22Rv1 (cell line): ENCODE data around the gene TIPIN.
"Not testable (repeated sequence)": the region's sequence is repeated elsewhere in the genome, so short reads cannot be mapped to it uniquely, and the experiment has no call there.

Experiments used
- H3K27ac ChIP-seq: fragments of 450-650 bp; 2 replicates; pipeline ENCODE4 v1.5.1; 2017
- ZFX ChIP-seq: fragments of 450-650 bp; IDR thresholded peaks from 2 replicates; pipeline ENCODE4 v1.6.1; 2017; ENCODE audit warnings: antibody characterized with exemption, borderline replicate concordance
- TF ChIP-seq, protein P1 (sequence below): fragments of 450-650 bp; IDR thresholded peaks from 2 replicates; pipeline ENCODE4 v1.5.1; 2017; ENCODE audit warnings: mild to moderate bottlenecking

TIPIN gene

DNA sequence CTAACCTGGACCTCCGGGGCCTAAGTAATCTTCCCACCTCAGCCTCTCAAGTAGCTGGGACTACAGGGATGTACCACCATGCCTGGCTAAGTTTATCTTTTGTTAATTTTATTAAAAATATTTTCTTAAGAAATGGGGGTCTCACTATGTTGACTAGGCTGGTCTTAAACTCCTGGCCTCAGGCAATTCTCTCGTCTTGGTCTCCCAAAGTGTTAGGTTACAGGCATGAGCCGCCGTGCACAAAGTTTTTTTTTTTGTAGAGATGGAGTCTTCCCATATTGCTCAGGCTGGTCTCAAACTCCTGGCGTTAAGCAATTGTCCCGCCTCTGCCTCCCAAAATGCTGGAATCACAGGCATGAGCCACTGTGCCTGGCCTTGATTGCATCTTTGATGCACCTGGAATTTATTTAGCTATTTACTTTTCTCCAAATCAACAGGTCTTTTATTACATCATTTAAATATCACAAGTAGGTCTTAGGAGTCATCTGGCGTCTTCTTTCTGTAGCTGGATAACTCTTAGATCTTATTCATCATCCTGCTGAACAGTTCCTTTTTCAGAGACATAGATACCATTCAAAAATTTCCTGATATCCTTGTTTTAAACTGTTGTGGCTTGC, 22.4 kb upstream of the TIPIN start:
- no peak overlapping the region for H3K27ac ChIP-seq
- TF ChIP-seq, protein P1, sequence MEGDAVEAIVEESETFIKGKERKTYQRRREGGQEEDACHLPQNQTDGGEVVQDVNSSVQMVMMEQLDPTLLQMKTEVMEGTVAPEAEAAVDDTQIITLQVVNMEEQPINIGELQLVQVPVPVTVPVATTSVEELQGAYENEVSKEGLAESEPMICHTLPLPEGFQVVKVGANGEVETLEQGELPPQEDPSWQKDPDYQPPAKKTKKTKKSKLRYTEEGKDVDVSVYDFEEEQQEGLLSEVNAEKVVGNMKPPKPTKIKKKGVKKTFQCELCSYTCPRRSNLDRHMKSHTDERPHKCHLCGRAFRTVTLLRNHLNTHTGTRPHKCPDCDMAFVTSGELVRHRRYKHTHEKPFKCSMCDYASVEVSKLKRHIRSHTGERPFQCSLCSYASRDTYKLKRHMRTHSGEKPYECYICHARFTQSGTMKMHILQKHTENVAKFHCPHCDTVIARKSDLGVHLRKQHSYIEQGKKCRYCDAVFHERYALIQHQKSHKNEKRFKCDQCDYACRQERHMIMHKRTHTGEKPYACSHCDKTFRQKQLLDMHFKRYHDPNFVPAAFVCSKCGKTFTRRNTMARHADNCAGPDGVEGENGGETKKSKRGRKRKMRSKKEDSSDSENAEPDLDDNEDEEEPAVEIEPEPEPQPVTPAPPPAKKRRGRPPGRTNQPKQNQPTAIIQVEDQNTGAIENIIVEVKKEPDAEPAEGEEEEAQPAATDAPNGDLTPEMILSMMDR: no peak
- TF ChIP-seq ZFX: no peak

DNA sequence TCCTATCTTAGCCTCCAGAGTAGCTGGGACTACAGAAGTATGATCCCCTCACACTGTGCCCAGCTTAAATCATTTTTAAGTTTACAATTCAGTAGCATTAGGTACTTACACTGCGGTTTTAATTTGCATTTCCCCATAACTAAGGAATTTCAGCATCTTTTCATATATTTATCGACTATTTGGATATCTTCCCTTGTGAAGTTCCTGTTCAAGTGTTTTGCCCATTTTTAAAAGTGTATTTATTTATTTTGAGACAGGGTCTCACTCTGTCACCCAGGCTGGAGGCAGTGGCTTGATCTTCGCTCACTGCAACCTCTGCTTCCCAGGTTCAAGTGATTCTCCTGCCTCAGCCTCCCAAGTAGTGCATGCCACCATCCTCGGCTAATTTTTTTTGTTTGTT, 17.7 kb upstream of the TIPIN start:
- no peak for TF ChIP-seq ZFX
- TF ChIP-seq, protein P1: no peak
- H3K27ac ChIP-seq: no peak overlapping the region

DNA sequence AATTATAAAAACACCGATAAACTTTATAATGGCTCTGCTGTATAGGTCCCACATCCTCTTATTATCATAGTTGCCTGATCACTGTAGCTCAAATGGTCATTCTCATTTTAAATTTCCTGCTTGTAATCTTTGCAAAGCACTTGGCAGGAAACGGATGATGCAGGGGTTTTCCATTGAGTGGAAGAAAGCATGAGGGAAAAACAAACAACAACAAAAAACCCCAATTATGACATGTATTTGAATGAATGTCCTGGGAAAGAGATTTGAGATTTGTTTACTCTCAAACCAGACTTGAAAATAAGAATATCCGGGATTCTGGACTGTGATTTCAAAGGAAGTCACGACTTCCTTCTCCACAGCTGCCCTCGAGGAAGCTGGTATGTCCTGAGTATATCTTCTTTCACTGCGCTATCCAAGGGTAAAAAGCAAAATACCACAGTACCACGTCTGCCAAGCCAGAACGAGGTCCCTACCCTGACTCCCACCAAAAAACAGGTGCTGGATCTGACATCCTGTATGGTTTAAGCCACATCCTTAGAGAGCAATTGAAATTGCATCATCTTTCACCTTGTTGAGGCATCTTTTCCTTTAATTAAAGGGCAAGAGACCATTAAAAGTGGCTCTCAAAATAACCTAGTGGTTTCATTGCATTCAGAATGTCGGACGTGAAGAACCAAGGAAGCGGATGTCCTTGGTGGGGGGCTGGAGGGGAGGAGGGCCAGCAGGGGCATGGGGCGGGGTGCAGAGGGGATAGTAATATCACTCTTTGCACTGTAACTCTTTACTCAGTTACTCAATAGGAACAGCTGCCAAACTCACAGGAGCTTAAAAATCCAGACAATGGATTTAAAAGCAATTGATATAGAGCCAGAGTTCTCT, 13.5 kb upstream of the TIPIN start:
- H3K27ac ChIP-seq: no peak overlapping the region
- TF ChIP-seq, protein P1: no peak
- no peak for TF ChIP-seq ZFX

DNA sequence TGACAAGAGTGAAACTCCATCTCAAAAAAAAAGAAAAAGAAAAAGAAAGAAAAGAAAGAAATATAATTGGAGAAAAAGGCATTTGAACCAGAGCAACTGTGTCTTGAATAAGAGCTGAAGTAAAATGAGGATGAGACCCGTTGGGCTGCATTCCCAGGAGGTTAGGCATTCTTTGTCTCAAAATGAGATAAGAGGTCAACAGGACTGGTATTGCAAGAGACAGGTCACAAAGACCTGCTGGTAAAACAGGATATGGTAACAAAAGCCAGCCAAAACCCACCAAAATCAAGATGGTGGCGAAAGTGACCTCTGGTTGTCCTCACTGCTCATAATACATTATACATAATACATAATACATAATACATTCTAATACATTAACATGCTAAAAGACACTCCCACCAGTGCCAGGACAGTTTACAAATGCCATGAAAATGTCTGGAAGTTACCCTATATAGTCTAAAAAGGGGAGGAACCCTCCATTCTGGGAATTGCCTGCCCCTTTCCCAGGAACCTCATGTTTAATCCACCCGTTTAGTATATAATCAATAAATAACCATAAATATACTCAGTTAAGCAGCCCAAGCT, 8.6 kb upstream of the TIPIN start:
- no peak overlapping the region for H3K27ac ChIP-seq
- TF ChIP-seq, protein P1: no peak

DNA sequence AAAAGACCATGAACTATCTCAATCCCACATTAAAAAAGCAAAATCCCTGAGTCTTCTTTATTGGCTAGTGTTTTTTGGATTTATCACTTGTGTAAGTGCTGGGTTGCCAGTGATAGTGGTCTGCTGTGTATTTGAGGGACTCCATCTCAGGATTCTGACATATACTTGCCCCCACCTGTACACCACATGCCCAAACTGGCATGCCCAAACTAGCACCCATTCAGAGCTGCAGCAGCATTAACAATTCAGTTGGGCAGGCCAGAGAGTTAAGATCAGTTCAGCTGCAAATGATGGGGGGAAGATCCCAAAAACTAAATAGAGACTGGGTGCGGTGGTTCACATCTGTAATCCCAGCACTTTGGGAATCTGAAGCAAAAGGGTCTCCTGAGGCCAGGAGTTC, 6.3 kb upstream of the TIPIN start:
- H3K27ac ChIP-seq: no peak overlapping the region
- no peak for TF ChIP-seq ZFX
- TF ChIP-seq, protein P1: no peak

DNA sequence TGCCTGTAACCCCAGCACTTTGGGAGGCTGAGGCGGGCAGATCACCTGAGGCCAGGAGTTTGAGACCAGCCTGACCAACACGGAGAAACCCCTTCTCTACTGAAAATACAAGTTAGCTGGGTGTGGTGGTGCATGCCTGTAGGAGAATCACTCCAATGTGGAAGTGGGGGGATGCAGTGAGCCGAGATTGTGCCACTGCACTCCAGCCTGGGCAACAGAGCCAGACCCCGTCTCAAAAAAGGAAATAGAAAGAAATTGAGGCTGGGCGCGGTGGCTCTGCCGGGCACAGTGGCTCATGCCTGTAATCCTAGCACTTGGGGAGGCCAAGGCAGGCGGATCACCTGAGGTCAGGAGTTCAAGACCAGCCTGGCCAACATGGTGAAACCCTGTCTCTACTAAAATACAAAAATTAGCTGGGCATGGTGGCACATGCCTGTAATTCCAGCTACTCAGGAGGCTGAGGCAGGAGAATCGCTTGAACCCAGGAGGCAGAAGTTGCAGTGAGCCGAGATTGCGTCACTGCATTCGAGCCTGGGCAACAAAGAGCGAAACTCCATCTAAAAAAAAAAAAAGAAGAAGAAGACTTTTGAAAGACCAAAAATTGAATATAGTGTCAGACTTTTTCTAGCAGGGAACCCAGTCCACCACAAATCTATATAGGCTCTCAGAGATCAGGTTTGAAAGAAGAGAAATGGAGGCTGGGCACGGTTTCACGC, 5.4 kb upstream of the TIPIN start:
- H3K27ac ChIP-seq: not testable (repeated sequence)

DNA sequence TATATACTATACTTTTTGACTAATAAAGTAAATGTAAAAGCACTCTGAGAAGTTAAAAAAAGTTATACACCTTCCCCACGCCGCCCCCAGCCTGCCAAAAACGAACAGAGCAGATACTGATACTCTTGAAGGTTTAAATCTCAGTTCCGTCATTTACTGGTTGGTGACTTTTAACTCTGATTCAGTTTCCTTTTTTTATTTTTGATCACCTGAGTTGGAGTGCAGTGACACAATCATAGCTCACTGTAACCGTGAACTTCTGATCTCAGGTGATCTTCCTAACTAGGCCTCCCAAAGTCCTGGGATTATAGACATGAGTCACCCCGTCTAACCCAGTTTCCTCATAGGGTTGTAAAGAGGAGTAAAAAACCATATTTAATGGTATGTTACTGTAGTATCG, 3.3 kb upstream of the TIPIN start:
- TF ChIP-seq, protein P1: no peak
- TF ChIP-seq ZFX: no peak
- H3K27ac ChIP-seq: no peak overlapping the region
